Neural cell (in vitro differentiated cells): ENCODE measurements around the gene ACVR1.

ENCODE experiments used
- CTCF ChIP-seq: fragments of 450-650 bp; IDR thresholded peaks from 2 replicates; pipeline ENCODE4 v1.5.1; 2014; ENCODE audit warnings: antibody characterized with exemption, mild to moderate bottlenecking, moderate library complexity; ENCODE audit not compliant: poor library complexity, severe bottlenecking
- EZH2 ChIP-seq: fragments of 200-600, 300-800 bp; shearing (Covaris generic), sonication (generic); IDR thresholded peaks from 2 replicates; pipeline ENCODE4 v1.6.1; 2014; ENCODE audit warnings: antibody characterized with exemption, low read length, borderline replicate concordance, mild to moderate bottlenecking; ENCODE audit not compliant: insufficient read depth, poor library complexity, severe bottlenecking
- MXI1 ChIP-seq: fragments of 450-650 bp; conservative IDR thresholded peaks from 2 replicates; pipeline ENCODE4 v1.6.1; 2014; ENCODE audit warnings: antibody characterized with exemption, mild to moderate bottlenecking; ENCODE audit not compliant: poor library complexity, severe bottlenecking
- POLR2AphosphoS5 ChIP-seq: IDR thresholded peaks from 2 replicates; pipeline ENCODE4 v1.6.1; 2012
- TAF1 ChIP-seq: IDR thresholded peaks from 2 replicates; pipeline ENCODE4 v1.6.1; 2012; ENCODE audit warnings: low read depth
- TF ChIP-seq, protein P1 (sequence below): IDR thresholded peaks from 2 replicates; pipeline ENCODE4 v1.6.1; 2012; ENCODE audit warnings: borderline replicate concordance

DNA sequence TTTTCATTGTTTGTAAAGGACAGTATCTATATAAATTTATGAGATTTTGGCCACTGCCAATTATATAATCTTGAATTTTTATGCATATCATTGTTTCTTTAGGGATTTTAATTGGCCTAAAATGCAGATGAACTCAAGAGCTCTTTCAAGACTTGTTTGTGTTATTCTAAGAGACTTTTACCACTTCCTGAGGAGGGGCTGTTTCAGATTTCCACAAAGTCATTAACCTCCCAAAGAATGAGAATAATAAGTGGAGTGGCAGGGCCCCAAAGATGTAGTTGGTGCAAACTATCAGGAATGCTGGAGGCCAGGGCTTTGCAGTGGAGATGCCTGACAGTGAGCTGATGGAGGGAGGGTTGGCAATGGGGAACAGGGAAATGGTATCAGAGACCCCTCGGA lies 15.5 kb upstream of the ACVR1 start:
- TF ChIP-seq, protein P1, sequence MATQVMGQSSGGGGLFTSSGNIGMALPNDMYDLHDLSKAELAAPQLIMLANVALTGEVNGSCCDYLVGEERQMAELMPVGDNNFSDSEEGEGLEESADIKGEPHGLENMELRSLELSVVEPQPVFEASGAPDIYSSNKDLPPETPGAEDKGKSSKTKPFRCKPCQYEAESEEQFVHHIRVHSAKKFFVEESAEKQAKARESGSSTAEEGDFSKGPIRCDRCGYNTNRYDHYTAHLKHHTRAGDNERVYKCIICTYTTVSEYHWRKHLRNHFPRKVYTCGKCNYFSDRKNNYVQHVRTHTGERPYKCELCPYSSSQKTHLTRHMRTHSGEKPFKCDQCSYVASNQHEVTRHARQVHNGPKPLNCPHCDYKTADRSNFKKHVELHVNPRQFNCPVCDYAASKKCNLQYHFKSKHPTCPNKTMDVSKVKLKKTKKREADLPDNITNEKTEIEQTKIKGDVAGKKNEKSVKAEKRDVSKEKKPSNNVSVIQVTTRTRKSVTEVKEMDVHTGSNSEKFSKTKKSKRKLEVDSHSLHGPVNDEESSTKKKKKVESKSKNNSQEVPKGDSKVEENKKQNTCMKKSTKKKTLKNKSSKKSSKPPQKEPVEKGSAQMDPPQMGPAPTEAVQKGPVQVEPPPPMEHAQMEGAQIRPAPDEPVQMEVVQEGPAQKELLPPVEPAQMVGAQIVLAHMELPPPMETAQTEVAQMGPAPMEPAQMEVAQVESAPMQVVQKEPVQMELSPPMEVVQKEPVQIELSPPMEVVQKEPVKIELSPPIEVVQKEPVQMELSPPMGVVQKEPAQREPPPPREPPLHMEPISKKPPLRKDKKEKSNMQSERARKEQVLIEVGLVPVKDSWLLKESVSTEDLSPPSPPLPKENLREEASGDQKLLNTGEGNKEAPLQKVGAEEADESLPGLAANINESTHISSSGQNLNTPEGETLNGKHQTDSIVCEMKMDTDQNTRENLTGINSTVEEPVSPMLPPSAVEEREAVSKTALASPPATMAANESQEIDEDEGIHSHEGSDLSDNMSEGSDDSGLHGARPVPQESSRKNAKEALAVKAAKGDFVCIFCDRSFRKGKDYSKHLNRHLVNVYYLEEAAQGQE: no peak
- no peak for TF ChIP-seq CTCF
- no peak for TF ChIP-seq TAF1
- TF ChIP-seq EZH2: no peak
- no peak for TF ChIP-seq POLR2AphosphoS5
- TF ChIP-seq MXI1: no peak
